HUDEP-2 (cell line): ENCODE measurements around the gene SF1.

Source experiments
- DNase-seq, 76 experiments: peaks; one replicate each; lab custom pipeline; 2025; ENCODE audit not compliant: unreplicated experiment in 76 of 76; lab: John Stamatoyannopoulos, UW

The SF1 gene

GRCh38 chr11:64714666-64715065 is 63.7 kb downstream of the SF1 start:
- no peak for DNase-seq
